Measurements from ENCODE around the gene EGFR.
A peak's percentile ranks its signal among the peaks of the same experiment; 100 is the strongest.

Gene EGFR

DNA sequence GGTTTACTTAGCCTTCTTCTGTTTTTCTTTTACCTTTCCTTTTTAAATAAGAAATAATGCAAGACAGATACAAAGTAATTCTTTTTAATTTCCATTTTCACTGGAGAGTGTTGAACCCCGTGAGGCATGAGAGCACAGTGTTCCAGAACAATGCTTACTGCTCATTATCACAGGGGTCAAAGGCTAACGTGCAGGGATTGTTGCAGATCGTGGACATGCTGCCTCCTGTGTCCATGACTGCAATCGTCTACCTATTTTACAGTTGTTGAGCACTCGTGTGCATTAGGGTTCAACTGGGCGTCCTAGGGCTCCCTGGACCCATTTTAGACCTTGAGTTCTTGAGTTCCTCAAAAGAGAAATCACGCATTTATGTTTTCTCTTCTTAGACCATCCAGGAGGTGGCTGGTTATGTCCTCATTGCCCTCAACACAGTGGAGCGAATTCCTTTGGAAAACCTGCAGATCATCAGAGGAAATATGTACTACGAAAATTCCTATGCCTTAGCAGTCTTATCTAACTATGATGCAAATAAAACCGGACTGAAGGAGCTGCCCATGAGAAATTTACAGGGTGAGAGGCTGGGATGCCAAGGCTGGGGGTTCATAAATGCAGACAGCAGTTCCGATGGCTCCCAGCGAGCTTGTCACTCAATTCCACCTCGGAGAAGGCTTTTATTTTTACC is 124.2 kb downstream of the EGFR start:
- no peak for FAIRE-seq
- DNase-seq (ENCODE audit: low spot score), result no peak

DNA sequence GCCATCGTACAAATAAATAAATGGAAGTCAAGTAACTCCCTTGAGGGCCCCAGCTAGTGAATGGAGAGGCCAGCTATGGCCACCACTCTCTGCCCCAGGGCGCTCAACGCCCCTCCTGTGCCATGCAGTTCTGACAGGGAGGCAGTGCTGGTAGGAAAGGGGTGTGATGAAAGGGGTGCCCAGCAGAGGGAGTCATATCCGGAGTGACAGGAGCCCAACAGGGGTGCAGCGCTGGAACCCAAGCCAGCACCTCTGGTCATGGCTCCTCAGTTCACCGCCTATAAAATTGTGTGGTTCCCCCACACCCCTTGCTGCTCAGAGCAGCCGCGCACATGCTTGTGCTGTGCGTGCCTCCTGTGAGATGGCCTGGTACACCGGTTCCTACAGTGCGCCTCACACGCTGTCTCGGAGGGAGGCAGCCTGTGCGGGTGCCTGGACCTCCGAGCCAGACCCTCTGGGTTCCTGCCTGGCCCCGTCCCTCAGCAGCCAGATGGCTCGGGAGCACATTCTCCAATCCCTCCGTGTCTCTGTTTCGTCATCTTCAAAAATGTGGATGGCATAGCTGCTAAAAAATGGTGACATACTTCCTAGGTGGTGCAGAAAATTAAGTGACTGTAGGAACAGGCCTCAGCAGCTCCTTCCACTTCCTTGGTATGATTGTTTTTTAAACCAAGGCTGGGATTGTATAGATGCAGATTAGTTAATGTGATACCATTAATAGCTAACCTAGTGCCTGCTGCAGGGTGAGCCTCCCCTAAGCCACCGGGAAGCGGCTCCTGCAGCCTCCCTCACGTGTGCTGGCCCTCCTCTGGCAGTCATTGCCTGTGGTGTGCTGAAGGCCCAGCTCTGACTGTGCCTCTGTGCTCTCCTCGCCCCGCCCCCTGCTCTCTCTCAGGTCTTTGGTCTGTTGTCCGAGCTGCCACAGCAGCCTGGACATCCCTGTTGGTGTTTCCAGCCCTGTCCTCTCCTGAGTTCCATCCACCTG is 125.8 kb downstream of the EGFR start:
- no peak for DNase-seq (ENCODE audit: low spot score)
- no peak for FAIRE-seq

DNA sequence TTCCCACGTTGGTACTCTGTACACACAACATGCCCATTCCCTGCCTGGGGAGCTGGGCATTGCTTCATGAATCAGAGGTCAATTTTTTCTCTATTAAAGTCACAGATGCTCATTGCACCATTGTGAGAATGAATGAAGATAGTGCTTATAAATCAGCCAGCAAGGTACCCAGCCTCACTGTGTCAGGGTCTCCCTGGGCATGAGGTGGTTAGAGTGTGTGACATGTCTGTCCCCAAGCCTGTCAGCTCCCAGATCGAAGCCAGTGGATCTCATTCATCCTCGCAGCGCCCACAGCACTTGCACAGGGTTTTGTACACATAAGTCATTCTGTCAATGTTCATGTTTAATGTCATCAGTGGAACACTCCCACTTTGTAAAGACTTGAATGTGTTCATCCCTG is 126.8 kb downstream of the EGFR start:
- no peak for FAIRE-seq
- no peak for DNase-seq (ENCODE audit: low spot score)

DNA sequence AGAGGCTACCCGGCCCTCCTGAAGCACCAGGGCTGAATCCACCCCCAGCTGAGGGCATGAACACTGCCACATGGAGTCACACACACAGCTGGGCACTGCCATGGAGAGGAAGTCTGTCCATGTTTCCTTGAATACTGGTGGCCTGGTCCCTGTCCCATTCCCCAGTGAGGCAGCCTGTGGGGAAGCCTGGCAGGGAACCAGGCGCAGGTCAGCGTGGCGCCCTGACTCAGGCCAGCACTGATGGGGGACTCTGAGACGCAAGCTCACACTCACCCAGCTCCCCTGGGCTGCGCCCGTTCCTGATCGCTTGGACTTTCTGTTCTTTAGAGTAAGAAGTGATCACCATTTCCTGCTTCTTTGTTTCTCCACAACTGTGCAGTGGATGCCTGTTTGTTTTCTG is 128.3 kb downstream of the EGFR start:
- no peak for DNase-seq (ENCODE audit: low spot score)

DNA sequence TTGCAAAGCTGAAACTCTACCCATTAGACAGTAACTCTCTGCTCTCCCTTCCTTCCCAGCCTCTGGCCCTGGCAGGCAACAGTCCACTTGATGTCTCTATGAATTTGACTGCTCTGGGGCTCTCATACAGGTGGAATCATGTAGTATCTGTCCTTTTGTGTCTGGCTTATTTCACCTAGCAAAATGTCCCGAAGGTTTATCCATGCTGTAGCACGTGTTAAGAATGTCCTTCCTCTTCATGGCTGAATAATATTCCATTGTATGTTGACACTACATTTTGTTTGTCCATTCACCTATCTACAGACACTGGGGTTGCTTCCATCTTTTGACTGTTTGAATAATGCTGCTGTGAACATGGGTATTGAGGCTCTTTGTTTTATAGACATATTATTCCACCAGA is 128.9 kb downstream of the EGFR start:
- DNase-seq (ENCODE audit: low spot score) (no peak), FAIRE-seq (peak; percentile 56)

More for the DNA sequence above, 128.3 kb downstream of the EGFR start:
- no peak for FAIRE-seq

DNA sequence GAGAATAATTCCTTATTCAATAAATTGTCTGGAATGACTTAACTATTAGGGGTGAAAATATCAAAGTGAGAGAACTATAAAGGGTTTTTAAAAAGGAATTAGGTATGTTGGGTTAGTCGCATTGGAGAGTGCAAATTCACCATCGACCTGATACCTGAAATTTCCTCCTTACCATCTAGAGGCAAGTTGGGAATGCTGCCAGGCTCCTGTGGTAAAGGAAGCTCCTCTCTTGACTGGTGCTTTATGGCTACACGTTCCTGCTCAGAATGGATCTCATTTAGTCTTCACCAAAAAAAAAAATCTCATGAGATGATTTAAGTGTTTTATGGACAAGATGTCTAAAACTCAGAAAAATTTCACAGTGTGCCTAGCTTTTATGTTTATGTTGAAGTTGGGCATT is 129.8 kb downstream of the EGFR start:
- DNase-seq (ENCODE audit: low spot score), result no peak
- no peak for FAIRE-seq

DNA sequence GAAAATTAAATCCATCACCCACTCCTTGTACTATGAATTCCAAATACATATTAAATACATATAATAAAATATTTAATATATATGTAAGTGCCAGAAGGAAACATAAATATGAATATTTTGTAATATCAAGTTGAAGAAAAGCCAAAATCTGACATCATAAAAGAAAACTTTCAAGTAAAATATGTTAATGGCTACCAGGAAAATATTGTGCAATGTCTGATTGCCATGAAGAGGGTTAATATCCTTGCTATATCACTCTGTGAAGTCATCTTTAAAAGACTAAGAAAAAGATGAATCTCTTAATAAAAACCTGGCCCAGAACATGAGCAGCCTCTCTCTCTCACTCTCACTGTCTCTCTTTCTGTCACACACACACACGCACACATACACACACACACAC is 130.2 kb downstream of the EGFR start:
- DNase-seq (ENCODE audit: low spot score) (no peak), FAIRE-seq (no peak)

DNA sequence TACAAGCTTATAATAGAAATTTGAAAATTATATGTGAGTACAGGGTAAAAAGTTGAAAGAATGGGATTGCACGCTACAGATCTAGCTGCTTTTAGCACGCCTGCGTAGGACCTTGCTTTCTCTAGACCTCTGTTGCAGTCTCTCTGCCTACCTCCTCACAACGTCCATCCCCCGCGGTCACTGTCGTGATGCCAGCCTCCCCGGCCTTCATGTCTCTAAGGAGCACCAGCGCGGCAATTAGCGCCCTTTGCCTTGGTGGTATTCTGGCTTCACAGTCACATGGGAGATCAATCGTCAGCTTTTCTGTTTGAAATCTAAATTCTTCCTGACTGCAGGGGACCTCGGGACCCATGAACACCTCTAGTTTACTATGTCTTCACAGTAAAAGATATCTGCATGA is 131.3 kb downstream of the EGFR start:
- FAIRE-seq (no peak), DNase-seq (ENCODE audit: low spot score) (no peak)

DNA sequence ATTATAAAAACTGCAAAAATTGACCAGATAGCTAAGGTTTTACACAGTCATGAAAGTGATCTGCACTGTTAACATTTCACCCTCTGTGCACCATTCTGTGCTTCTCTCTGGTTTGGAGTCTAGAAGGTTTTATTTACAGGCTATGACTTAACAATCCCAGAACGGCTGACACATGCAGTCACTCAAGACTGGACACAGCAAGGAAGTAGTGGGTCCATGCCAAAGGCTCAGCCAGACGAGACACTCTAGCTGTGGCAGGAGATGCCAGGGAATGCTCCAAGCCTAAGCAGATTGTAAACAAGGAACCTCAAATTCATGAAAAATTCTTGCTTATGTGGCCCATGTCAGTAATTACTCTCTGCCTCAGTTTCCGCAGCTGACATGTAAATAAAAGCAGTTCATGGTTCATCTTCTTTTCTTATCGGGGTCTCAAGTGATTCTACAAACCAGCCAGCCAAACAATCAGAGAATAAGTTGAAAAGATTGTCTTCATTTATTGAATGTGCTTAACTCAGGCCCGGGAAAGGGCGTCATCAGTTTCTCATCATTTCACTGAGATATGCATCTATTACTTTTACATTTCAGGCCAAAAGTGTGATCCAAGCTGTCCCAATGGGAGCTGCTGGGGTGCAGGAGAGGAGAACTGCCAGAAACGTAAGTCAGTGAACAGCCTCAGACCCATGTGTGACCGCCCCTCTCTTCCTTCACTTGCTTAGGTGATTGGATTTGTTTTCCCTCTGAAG is 132.1 kb downstream of the EGFR start:
- DNase-seq (ENCODE audit: low spot score), result no peak
- peak; percentile 42 for FAIRE-seq

DNA sequence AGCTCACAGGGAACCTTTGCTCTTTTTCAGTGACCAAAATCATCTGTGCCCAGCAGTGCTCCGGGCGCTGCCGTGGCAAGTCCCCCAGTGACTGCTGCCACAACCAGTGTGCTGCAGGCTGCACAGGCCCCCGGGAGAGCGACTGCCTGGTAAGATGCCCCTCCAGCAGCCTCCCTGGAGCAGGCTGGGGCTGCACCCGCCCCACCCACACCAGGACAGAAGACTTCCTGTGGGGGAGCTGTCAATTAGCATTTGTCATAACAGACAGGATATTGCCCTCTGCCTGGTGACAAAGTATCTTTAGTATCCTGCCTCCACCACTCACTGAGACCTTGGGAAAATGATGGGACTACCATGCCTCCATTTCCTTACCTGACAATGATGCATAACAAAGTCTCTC is 133.7 kb downstream of the EGFR start:
- peak; percentile 42 for FAIRE-seq
- no peak for DNase-seq (ENCODE audit: low spot score)

DNA sequence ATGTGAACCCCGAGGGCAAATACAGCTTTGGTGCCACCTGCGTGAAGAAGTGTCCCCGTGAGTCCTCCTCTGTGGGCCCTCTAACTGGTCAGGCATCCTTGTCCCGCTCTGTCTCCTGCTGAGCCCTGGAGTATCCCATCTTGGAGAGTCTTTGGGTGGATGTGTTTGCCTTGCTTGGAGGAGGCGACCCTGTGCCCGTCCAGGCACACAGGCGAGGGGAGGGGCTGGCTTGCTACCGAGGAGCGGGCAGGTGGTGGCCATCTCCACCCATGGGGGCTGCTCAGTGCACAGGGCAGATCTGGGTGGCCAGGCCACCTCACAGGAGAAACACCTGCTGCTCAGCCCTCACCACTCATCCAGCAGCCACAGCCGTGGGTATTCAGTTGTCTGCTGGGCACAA is 135.3 kb downstream of the EGFR start:
- no peak for FAIRE-seq

DNA sequence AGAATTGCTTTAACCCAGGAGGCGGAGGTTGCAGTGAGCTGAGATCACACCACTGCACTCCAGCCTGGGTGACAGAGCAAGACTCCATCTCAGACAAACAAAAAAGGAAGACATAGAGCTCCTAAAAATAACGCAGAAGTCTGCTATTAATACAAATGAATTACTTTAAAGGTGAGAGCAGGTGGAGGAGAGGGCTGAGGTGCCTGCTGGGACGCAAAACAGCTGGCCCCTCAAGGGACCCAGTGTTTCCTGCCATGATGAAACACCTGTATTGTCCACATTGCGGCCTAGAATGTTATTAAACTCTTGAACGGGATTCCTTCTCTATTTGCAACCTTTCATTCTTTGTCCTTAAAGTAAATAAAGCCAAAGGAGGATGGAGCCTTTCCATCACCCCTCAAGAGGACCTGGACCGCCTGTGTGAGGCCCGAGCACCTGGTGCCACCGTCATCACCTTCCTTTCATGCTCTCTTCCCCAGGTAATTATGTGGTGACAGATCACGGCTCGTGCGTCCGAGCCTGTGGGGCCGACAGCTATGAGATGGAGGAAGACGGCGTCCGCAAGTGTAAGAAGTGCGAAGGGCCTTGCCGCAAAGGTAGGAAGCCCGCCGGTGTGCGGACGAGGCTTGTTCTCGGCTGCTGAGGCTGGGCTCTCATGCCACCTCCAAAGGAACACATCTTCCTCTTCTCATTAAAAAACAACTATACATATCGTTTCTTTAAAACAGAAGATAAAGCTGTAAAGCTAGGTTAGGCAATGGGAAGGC is 136.7 kb downstream of the EGFR start:
- no peak for DNase-seq (ENCODE audit: low spot score)
- FAIRE-seq, result peak; percentile 9

More for the DNA sequence above, 135.3 kb downstream of the EGFR start:
- DNase-seq (ENCODE audit: low spot score), result no peak

DNA sequence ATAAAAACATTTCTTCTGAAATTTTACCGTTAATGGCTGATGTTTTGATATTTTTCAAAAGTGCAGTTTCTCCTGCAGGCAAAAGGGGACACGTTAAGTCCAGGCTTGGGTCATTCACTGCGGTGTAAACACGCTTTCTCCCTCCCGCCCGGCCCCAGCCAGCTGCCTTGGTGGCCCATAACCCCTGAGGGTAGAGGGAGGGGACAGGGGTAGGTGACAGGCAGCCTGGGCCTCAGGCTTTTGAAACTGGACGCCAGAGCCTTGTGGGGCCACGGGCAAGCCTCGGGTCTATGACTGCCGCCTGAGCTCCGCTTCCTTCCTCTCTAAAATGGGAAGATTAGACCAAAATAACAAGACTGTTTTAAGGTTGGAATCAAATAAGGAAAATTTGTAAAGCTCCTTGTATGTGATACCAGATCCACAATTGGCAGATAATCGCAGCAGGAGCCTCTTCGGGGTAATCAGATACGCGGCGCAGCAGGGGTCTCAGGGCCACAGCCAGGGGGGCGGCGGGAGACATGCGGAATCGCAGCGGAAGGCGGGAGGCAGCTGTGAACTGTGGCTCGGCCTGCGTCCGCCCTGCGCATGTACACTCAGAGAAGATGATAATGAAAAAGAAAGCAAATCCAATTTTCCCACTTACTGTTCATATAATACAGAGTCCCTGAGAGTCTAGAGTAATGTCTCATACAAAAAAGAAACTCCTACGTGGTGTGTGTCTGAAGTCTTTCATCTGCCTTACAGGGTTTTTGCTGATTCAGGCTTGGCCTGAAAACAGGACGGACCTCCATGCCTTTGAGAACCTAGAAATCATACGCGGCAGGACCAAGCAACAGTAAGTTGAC is 138.3 kb downstream of the EGFR start:
- FAIRE-seq (no peak), DNase-seq (ENCODE audit: low spot score) (no peak)

DNA sequence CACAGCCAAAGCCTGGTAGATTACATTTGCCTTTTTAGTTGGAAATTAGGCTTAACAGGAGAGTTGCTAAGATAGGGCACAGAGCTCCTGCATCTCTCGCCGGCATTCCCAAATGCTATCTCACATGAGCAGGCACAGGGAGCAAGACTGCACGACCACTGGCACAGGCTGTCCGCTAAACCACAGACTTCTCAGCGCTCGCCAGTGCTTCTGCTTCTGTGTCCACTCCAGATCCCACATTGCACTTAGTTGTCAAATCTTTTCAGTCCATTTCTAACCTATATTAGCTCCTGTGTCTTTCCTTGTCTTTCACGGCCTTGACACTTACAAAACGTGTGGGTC is 138.9 kb downstream of the EGFR start:
- DNase-seq (ENCODE audit: low spot score) (no peak), FAIRE-seq (no peak)

DNA sequence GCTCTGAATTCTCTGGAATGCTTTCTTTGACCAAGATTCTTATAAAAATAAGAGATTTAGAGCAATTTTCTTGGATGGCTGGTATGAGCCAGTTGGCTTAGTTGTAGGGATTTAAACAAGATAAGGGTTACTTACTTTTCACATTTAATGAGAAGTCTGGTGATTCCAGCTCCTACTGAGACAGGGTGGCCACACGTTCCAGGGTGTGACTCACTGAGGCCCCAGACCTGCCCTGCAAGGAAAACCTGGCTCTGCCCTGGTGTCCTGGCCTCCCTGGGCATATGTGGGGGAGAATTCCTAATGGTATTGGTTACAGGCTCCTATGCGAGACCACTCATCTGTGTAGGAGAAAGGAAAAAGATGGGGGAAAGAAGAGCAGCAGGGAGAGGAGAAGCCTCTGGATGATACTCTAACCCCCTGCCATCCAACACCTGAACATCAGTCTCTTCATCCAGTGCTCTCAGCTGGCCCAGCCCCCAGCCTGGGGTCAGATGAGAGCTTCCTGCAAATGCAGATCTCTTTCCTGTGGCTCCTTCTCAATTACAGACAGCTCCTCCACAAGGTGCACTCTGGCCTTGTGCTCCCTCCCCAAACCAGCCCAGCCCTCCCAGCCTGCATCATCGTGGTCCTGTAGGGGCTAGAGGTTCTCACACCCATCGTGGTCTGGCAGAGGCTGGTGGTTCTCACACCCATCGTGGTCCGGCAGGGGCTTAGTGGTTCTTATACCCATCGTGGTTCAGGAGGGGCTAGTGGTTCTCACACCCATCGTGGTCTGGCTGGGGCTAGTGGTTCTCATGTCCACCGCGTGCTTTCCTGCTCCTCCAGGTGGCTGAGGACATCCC is 139.9 kb downstream of the EGFR start:
- FAIRE-seq, result peak; percentile 79
- DNase-seq (ENCODE audit: low spot score), result no peak

DNA sequence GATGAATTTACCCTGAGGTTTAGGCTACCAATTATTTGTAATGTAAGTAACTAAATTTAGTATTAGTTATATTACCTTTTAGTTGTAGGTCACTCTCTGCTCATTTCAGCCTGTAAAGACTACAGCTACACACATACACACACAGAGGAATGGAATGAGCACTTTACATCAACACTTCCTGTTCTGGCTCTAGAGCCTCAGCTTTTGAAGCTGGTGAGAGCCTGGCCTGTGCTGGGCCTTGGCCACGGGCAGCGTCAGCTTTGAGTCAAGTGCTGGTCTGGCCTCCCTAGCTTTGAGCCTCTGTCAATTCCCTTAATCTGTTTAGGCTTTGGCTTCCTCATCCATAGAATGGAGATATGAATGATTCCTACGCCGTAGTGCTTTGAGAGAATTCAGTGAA is 141.7 kb downstream of the EGFR start:
- no peak for FAIRE-seq
- no peak for DNase-seq (ENCODE audit: low spot score)

DNA sequence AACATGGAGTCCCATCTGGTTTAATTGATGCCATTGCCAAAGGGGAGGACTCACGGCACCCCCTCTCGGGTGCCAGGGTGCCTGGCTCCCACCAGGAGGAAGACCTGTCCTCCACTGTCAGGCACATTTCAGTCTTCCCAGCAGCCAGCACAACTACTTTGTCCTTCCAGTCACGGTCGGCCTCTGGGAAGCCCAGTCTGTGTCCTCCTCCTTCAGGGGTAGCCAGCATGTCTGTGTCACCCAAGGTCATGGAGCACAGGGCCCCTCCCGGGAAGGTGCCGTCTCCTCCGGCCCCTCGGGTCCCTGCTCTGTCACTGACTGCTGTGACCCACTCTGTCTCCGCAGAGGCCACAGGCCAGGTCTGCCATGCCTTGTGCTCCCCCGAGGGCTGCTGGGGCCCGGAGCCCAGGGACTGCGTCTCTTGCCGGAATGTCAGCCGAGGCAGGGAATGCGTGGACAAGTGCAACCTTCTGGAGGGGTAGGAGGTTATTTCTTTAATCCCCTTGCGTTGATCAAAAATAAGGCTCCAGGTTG is 142.4 kb downstream of the EGFR start:
- FAIRE-seq (no peak), DNase-seq (ENCODE audit: low spot score) (no peak)

DNA sequence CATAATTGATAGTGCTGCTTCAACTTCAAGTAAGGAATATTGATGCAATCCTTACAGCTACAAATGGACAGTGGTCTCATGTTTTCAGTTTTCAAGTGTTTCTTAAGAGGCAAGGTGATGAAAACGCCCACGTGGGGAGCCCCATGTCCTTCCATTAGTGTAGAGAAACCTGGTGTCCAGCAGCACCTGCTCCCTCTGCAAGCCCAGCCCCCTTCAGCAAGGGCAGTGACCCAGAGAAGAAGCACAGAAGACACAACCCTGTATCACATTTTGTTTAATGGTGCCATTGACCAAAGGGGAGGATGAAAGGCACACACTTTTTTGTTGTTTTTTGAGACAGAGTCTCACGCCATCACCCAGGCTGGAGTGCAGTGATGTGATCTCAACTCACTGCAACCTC is 143.7 kb downstream of the EGFR start:
- no peak for DNase-seq (ENCODE audit: low spot score)
- no peak for FAIRE-seq

DNA sequence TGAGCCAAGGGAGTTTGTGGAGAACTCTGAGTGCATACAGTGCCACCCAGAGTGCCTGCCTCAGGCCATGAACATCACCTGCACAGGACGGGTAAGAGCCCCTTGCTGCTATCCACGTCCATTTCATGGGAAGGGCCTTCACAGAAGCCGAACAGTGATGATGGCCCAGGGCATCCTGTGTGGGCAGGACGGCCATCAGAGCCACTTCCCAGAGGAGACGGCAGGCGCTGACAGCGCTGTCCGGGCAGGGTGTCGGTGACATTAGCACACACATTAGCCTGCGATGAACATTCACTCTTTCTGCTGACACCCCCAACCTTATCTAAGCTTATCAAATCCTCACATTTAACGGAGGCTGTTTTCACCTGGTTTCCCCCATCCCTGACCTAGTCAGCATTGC is 144.9 kb downstream of the EGFR start:
- FAIRE-seq, result no peak

More for the DNA sequence above, 144.9 kb downstream of the EGFR start:
- no peak for DNase-seq (ENCODE audit: low spot score)

Data from urothelium cell line (cell line).